ENCODE results near the gene SASH1.

- no peak for TF ChIP-seq CTCF (IDR thresholded peaks at IDR 0.05)
- TF ChIP-seq POLR2A (IDR thresholded peaks at IDR 0.05): no peak
- TF ChIP-seq POLR2AphosphoS5 (IDR thresholded peaks at IDR 0.05; ENCODE audit: insufficient read depth in 1 of 2, low read depth in 1 of 2): no peak
These were observed 73.8 kb downstream of the SASH1 start for GRCh38 chr6:148416330-148416965.
